SU-DHL-6 (cell line): ENCODE results near the gene SMLR1.

ENCODE experiments used
- EZH2phosphoT487 ChIP-seq: fragments of 200-600 bp; sonication (generic), shearing (Covaris generic); conservative IDR thresholded peaks from 2 replicates; pipeline ENCODE4 v1.6.1; 2018; ENCODE audit warnings: mild to moderate bottlenecking, antibody characterized with exemption, low read length, moderate library complexity, mixed read lengths
- TF ChIP-seq, protein P1 (sequence below): fragments of 200-600 bp; sonication (generic); IDR thresholded peaks from one replicate; pipeline ENCODE4 v1.5.1; 2017; ENCODE audit warnings: antibody characterized with exemption, mild to moderate bottlenecking, low read length, moderate library complexity; ENCODE audit not compliant: insufficient read depth, poor library complexity, severe bottlenecking

GRCh38 chr6:130788954-130789353, 38.3 kb upstream of the SMLR1 start:
- TF ChIP-seq, protein P1, sequence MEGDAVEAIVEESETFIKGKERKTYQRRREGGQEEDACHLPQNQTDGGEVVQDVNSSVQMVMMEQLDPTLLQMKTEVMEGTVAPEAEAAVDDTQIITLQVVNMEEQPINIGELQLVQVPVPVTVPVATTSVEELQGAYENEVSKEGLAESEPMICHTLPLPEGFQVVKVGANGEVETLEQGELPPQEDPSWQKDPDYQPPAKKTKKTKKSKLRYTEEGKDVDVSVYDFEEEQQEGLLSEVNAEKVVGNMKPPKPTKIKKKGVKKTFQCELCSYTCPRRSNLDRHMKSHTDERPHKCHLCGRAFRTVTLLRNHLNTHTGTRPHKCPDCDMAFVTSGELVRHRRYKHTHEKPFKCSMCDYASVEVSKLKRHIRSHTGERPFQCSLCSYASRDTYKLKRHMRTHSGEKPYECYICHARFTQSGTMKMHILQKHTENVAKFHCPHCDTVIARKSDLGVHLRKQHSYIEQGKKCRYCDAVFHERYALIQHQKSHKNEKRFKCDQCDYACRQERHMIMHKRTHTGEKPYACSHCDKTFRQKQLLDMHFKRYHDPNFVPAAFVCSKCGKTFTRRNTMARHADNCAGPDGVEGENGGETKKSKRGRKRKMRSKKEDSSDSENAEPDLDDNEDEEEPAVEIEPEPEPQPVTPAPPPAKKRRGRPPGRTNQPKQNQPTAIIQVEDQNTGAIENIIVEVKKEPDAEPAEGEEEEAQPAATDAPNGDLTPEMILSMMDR: no peak
- TF ChIP-seq EZH2phosphoT487: no peak
